HG02938 (cell line): Measurements from ENCODE around the gene CDADC1.
"Not testable (repeated sequence)": the region's sequence is repeated elsewhere in the genome, so short reads cannot be mapped to it uniquely, and the experiment has no call there.

Experiments
- ATAC-seq: cut with Tn5 transposase; IDR thresholded peaks from one replicate; pipeline ENCODE4 v1.9.1; 2021; ENCODE audit warnings: mild to moderate bottlenecking, moderate library complexity; ENCODE audit not compliant: unreplicated experiment

Gene CDADC1

GRCh38 chr13:49310251-49310650, 62.5 kb downstream of the CDADC1 start:
- no peak for ATAC-seq

DNA sequence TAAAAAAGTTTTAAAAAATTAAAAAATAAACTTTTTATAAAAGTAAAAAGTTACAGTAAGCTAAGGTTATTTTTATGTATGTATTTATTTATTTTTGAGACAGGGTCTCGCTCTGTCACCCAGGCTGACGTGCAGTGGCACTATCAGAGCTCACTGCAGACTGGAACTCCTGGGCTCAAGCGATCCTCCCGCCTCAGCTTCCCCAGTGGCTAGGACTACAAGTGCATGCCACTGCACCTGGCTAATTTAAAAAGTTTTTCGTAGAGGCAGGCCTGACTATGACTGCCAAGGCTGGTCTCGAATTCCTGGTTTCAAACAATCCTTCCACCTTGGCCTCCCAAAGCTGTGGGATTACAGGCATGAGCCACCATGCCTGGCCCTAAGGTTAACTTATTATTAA, 64.1 kb downstream of the CDADC1 start:
- ATAC-seq: no peak

- peak; percentile 77 for ATAC-seq
These were observed 66.7 kb downstream of the CDADC1 start for GRCh38 chr13:49314344-49314882.

DNA sequence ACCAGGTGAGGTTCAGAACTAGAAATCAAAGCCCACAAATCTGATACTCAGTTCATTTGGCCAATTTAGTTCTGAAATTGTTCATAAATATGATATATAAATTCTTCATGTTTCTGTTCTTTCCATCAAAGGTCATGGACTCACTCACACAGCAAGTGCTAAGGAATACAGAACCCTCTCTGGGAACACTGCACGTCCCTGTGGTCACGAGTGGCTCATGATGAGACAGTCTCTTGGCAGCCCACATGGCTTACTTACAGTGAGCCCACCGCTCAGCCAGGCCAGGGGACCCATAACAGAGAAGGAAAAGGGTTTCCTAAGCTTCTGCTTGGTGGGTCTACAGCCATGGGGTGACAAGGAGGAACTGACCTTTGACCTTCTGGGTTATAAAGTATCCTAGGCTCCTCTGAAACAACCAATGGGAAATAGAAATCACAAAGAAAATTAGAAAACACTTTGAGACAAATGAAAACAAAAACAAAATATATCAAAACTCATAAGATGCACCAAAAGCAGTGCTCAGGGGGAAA, 67.4 kb downstream of the CDADC1 start:
- no peak for ATAC-seq

- ATAC-seq: no peak
These were observed 68.2 kb downstream of the CDADC1 start for GRCh38 chr13:49315756-49316482.

DNA sequence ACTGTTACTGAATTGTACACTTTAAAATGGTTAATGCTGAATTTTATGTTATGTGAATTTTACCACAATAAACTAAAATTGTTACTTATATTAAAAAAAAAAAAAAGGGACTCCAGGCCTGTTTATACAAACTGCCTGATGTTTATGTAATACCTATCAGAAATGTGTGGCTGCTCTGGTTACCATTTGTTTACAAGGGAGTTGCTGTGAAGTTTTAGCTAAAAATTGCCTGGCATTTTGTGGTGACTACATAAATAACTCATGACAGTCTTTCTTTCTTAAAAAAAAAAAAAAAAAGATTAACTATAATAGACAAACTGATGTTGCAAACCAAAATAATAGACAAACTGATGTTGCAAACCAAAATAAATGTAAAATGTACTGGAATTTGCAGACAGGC, 71.8 kb downstream of the CDADC1 start:
- ATAC-seq: no peak

- ATAC-seq: no peak
These were observed 72.2 kb downstream of the CDADC1 start for GRCh38 chr13:49319951-49320350.

- no peak for ATAC-seq
These were observed 73.2 kb downstream of the CDADC1 start for GRCh38 chr13:49320975-49321374.

DNA sequence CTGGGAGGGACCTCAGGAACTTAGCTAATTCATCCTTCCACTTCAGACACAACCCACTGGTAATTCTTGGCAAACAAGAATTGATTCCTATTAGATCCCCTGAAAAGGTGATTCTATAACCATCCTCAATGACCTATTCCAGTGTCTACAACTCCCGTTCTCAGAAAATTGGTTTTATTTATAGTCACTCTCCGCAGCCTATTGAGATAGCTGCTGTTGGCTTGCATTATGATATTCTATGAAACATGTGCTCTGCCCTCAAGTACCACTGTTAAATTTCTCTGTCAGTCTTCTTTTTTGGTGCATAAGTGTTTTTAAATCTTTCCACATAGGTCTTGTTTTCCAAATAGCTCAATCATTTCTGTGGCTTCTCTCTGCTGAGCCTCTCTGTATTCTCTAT, 75.0 kb downstream of the CDADC1 start:
- no peak for ATAC-seq

GRCh38 chr13:49323344-49323743, 75.6 kb downstream of the CDADC1 start:
- ATAC-seq: no peak

- no peak for ATAC-seq
These were observed 78.6 kb downstream of the CDADC1 start for GRCh38 chr13:49326222-49326917.

DNA sequence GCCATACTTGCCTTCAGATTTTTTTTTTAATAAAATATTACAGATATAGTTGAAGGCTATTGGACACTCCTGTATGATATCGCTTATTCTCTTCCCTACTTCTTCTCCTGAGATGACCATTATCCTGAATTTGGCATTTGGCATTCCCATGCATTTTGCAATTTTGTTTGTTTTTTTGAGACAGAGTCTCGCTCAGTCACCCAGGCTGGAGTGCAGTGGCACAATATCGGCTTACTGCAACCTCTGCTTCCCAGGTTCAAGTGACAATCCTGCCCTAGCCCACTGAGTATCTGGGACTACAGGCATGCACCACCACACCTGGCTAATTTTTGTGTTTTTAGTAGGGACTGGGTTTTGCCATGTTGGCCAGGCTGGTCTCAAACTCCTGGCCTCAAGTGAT, 79.4 kb downstream of the CDADC1 start:
- not testable (repeated sequence) for ATAC-seq

DNA sequence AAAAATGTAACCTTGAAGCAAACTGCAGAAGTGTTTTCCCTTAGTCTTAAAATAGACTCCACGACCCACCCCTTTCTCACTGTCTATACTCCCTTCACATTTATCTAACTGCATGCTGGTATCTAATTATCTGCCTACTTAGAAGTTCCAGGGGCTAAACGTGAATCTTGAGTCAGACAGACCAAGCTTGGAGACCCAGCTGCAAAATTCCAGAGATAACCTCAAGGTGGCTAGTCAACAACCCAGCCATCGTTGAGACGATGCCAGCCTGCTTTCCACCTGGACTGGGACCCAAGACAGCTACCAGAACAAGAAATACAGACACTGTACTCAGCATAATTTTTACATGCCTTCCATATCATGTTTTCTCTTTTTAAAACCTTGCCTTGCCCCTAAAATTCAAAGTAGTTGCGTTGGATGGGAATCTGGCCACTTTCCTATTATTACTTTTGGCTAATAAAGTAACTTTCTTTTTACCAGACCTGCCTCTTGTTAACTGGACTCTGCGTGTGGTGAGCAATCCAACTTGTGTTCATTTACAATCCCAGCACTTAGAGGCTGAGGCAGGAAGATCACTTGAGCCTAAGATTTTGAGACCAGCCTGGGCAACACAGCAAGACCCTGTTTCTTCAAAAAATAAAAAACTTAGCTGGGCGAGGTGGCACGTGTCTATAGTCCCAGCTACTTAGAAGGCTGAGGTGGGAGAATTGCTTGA, 82.3 kb downstream of the CDADC1 start:
- no peak for ATAC-seq

GRCh38 chr13:49330546-49330864, 82.8 kb downstream of the CDADC1 start:
- no peak for ATAC-seq

GRCh38 chr13:49336655-49337054, 88.9 kb downstream of the CDADC1 start:
- ATAC-seq: no peak

GRCh38 chr13:49340161-49340560, 92.4 kb downstream of the CDADC1 start:
- ATAC-seq: no peak

- ATAC-seq: no peak
These were observed 93.8 kb downstream of the CDADC1 start for GRCh38 chr13:49341517-49341916.

DNA sequence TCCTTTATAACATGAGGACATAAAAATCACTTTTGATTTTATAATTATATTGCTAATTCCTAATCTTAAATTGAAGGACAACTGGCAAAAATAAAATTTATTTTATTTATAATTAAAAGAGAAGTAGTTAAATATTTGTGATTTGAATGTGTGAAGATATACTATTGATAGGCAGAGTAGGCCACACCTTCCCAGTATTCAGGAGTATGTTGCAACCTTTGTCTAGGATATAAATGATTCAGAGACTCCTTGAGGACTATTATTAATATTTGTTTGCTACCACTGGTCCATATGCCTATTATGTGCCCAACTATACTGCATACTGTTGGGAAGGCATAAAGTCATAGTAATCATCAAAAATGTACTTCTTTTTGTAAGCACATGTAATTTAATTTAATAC, 94.2 kb downstream of the CDADC1 start:
- ATAC-seq: no peak

GRCh38 chr13:49342454-49342853, 94.7 kb downstream of the CDADC1 start:
- no peak for ATAC-seq
